Keratinocyte (primary cell): ENCODE results near the gene CAT. TPM values are rescaled to one million over a fixed set of nuclear protein-coding genes. Genes with fewer than 3 reads are reported as not detected.

ENCODE experiments used
- DNase-seq: peaks from one replicate; pipeline ENCODE4 v3.0.0-alpha.2; 2011; ENCODE audit warnings: low read depth, missing footprints, low spot score
- FAIRE-seq: peaks from 2 replicates; lab custom pipeline; 2011; peaks lifted over from hg19 to GRCh38; lab: Jason Lieb, UNC
- H2AFZ ChIP-seq: 2 replicates; pipeline ENCODE4 v1.6.0; 2012; ENCODE audit warnings: low read length, control low read depth, inconsistent platforms; ENCODE audit not compliant: control insufficient read depth
- H3K27ac ChIP-seq: 2 replicates; pipeline ENCODE4 v1.5.1; 2011; ENCODE audit warnings: low read length; ENCODE audit not compliant: control insufficient read depth, insufficient read depth
- H3K27me3 ChIP-seq: 3 replicates; pipeline ENCODE4 v1.6.0; 2011; ENCODE audit warnings: low read length; ENCODE audit not compliant: control insufficient read depth, insufficient read depth; ENCODE audit errors: extremely low read depth
- H3K36me3 ChIP-seq, 2 experiments: 2 replicates in 1 of 2; 3 replicates in 1 of 2; pipeline ENCODE4 v1.5.1; 2011; ENCODE audit warnings: low read length in 2 of 2, mild to moderate bottlenecking in 1 of 2; ENCODE audit not compliant: control insufficient read depth in 2 of 2, insufficient read depth in 2 of 2; ENCODE audit errors: extremely low read depth in 1 of 2
- H3K4me1 ChIP-seq: 3 replicates; pipeline ENCODE4 v1.5.1; 2011; ENCODE audit warnings: low read length; ENCODE audit not compliant: control insufficient read depth, insufficient read depth; ENCODE audit errors: extremely low read depth
- H3K4me2 ChIP-seq: 3 replicates; pipeline ENCODE4 v1.6.0; 2011; ENCODE audit warnings: low read depth, low read length; ENCODE audit not compliant: control insufficient read depth, insufficient read depth; ENCODE audit errors: extremely low read depth
- H3K4me3 ChIP-seq, 3 experiments: fragments of 200-600 bp in 1 of 3; sonication (generic) in 1 of 3; 2 replicates in 2 of 3; 3 replicates in 1 of 3; pipeline ENCODE4 v1.5.1; 2011 to 2016; ENCODE audit warnings: low read length in 3 of 3, mild to moderate bottlenecking in 3 of 3, control low read depth in 2 of 3, inconsistent platforms in 1 of 3, low read depth in 1 of 3, mixed read lengths in 1 of 3, mixed run types in 1 of 3, moderate library complexity in 1 of 3; ENCODE audit not compliant: control insufficient read depth in 2 of 3, insufficient read depth in 2 of 3; ENCODE audit errors: extremely low read depth in 1 of 3
- H3K79me2 ChIP-seq: 2 replicates; pipeline ENCODE4 v1.6.0; 2012; ENCODE audit warnings: low read length; ENCODE audit not compliant: control insufficient read depth, insufficient read depth
- H3K9ac ChIP-seq: 3 replicates; pipeline ENCODE4 v1.6.0; 2011; ENCODE audit warnings: low read length; ENCODE audit not compliant: control insufficient read depth, insufficient read depth; ENCODE audit errors: extremely low read depth
- H3K9me1 ChIP-seq: 3 replicates; pipeline ENCODE4 v1.6.0; 2011; ENCODE audit warnings: low read length; ENCODE audit not compliant: control insufficient read depth, insufficient read depth; ENCODE audit errors: extremely low read depth
- H3K9me3 ChIP-seq: 2 replicates; pipeline ENCODE4 v1.5.1; 2012; ENCODE audit warnings: low read depth, low read length; ENCODE audit not compliant: control insufficient read depth
- H4K20me1 ChIP-seq: 3 replicates; pipeline ENCODE4 v1.6.0; 2011; ENCODE audit warnings: low read length; ENCODE audit not compliant: control insufficient read depth, insufficient read depth; ENCODE audit errors: extremely low read depth
- EZH2 ChIP-seq: IDR thresholded peaks from one replicate; pipeline ENCODE4 v1.6.1; 2012; ENCODE audit warnings: inconsistent platforms, mild to moderate bottlenecking, low read length, moderate library complexity
- dilution Hi-C: fragments of 300-500 bp; cut with MboI; formaldehyde crosslinking; loops from one replicate; pipeline ENCODE4 v1.7.0; 2020; ENCODE audit warnings: low sequenced_read_pairs; ENCODE audit not compliant: extremely low pct_ligation_motif_present
- polyA plus RNA-seq, 5 experiments: library from polyadenylated mRNA; depleted of rRNA in 3 of 5; stranded (reverse) in 3 of 5; stranded (forward) in 1 of 5; unstranded in 1 of 5; fragments of >200 nt; gene quantifications; 1 replicate in 1 of 5; 2 replicates in 3 of 5; 3 replicates in 1 of 5; pipeline versions ENCODE4 v1.2.1 to v1.2.3, GENCODE V29; 2011 to 2012; ENCODE audit warnings: missing spikeins in 2 of 5, low read depth in 1 of 5, low replicate concordance in 1 of 5
- TF ChIP-seq, protein P1 (sequence below), 3 experiments: IDR thresholded peaks in 1 of 3; conservative IDR thresholded peaks in 1 of 3; optimal IDR thresholded peaks in 1 of 3; 2 replicates in 2 of 3; 3 replicates in 1 of 3; pipeline versions ENCODE3 to v1.5.1; 2011; ENCODE audit warnings: low read length in 3 of 3, mild to moderate bottlenecking in 3 of 3, moderate library complexity in 2 of 3, control low read depth in 1 of 3, inconsistent platforms in 1 of 3; ENCODE audit not compliant: insufficient read depth in 2 of 3; ENCODE audit errors: extremely low read depth in 1 of 3

Gene CAT
- polyA plus RNA-seq, 1 donor (not counting 4 experiments of a cell fraction or from before 2014, with no cell fraction given): 94.8 TPM

DNA sequence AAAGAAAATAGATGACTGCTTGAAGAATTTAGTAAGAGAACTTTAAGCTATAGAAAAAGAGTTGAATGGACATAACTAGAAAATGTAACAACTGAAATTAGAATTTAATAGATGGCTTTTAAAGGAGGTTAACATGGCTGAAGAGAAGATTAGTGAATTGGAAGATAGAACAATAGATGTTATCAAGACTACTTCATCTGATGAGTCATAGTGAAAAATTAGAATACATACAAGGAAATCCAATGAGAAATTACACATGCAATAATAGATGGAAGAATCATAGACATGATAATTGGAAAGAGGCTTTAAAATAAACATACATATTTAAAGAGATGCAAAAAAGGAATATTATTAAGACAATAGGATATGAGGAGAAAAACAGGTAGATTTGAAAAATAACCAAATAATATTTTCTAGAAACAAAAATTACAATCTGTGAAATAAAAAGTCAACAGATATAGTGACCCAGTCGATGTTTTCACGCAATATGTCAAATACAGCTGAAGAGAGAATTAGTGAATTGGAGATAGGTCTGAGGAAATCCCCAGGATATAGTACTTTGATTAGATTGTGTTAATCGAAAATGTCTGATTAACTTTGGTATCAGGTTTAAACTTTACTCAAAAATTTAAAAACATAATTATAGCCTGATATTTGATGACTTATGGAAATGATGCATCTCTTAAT lies 28.2 kb downstream of the CAT start:
- Histone ChIP-seq H4K20me1 (no peaks in the 10 kb centered on the region), H2AFZ (no peak overlapping the region), H3K9me1 (no peaks in the 10 kb centered on the region), H3K4me3 (no peak overlapping the region), H3K9me3 (no peaks in the 10 kb centered on the region), H3K79me2 (no peaks in the 10 kb centered on the region), H3K36me3 (peaks cover 12 to 31% of the 10 kb centered on the region in 2 experiments), H3K27ac (no peak overlapping the region), H3K4me1 (no peaks in the 10 kb centered on the region), H3K9ac (no peak overlapping the region), H3K4me2 (no peak overlapping the region), H3K27me3 (no peaks in the 10 kb centered on the region)
- FAIRE-seq: no peak
- TF ChIP-seq, protein P1, sequence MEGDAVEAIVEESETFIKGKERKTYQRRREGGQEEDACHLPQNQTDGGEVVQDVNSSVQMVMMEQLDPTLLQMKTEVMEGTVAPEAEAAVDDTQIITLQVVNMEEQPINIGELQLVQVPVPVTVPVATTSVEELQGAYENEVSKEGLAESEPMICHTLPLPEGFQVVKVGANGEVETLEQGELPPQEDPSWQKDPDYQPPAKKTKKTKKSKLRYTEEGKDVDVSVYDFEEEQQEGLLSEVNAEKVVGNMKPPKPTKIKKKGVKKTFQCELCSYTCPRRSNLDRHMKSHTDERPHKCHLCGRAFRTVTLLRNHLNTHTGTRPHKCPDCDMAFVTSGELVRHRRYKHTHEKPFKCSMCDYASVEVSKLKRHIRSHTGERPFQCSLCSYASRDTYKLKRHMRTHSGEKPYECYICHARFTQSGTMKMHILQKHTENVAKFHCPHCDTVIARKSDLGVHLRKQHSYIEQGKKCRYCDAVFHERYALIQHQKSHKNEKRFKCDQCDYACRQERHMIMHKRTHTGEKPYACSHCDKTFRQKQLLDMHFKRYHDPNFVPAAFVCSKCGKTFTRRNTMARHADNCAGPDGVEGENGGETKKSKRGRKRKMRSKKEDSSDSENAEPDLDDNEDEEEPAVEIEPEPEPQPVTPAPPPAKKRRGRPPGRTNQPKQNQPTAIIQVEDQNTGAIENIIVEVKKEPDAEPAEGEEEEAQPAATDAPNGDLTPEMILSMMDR (optimal IDR thresholded peaks at IDR 0.05 in 1 of 3, IDR thresholded peaks at IDR 0.05 in 1 of 3, conservative IDR thresholded peaks at IDR 0.05 in 1 of 3; ENCODE audit: extremely low read depth in 1 of 3, insufficient read depth in 2 of 3, low read length in 3 of 3): no peak
- TF ChIP-seq EZH2: no peak
- dilution Hi-C loops: no loop called here
- DNase-seq: no peak

DNA sequence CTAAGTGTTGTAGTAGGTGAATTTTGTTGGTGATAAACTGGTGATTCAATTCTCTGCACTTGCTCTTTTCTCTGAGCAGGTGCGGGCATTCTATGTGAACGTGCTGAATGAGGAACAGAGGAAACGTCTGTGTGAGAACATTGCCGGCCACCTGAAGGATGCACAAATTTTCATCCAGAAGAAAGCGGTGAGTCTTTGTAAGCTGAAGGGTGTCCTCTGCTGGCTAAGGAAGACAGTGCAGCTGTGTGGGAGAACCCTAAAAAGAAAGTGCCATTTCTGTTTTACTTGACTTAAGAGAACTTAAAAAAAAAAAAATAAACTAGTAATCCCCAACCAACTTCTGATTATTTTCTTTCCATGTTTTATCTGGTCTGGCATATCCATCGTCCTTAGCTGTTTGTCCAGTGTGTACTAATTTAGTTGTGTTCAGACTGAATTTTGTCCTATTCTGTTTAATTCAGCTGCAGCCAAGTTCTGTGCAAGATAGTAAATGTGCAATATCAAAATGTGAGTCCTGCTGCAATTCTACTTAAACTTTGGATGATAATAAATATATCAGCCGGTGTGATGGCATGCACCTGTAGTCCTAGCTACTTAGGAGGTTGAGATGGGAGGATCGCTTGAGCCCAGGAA lies 29.6 kb downstream of the CAT start:
- Histone ChIP-seq H3K4me3 (no peak overlapping the region), H3K9me3 (no peaks in the 10 kb centered on the region), H2AFZ (no peak overlapping the region), H3K9me1 (no peaks in the 10 kb centered on the region), H3K4me2 (no peak overlapping the region), H3K9ac (no peak overlapping the region), H3K79me2 (no peaks in the 10 kb centered on the region), H3K27ac (no peak overlapping the region), H3K27me3 (no peaks in the 10 kb centered on the region), H4K20me1 (no peaks in the 10 kb centered on the region), H3K4me1 (no peaks in the 10 kb centered on the region), H3K36me3 (peaks cover 12 to 33% of the 10 kb centered on the region in 2 experiments)
- FAIRE-seq (no peak), DNase-seq (no peak)
- TF ChIP-seq, protein P1 (optimal IDR thresholded peaks at IDR 0.05 in 1 of 3, IDR thresholded peaks at IDR 0.05 in 1 of 3, conservative IDR thresholded peaks at IDR 0.05 in 1 of 3; ENCODE audit: extremely low read depth in 1 of 3, insufficient read depth in 2 of 3, low read length in 3 of 3): peak; percentile 77 to 84 (median 83)
- TF ChIP-seq EZH2: no peak
- dilution Hi-C loops: no loop called here
